ENCODE data around the gene GMDS.

GRCh38 chr6:1719922-1720321, 525.5 kb downstream of the GMDS start:
- TF ChIP-seq POLR2A (IDR thresholded peaks at IDR 0.05) = no peak
- TF ChIP-seq, protein P1, sequence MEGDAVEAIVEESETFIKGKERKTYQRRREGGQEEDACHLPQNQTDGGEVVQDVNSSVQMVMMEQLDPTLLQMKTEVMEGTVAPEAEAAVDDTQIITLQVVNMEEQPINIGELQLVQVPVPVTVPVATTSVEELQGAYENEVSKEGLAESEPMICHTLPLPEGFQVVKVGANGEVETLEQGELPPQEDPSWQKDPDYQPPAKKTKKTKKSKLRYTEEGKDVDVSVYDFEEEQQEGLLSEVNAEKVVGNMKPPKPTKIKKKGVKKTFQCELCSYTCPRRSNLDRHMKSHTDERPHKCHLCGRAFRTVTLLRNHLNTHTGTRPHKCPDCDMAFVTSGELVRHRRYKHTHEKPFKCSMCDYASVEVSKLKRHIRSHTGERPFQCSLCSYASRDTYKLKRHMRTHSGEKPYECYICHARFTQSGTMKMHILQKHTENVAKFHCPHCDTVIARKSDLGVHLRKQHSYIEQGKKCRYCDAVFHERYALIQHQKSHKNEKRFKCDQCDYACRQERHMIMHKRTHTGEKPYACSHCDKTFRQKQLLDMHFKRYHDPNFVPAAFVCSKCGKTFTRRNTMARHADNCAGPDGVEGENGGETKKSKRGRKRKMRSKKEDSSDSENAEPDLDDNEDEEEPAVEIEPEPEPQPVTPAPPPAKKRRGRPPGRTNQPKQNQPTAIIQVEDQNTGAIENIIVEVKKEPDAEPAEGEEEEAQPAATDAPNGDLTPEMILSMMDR (IDR thresholded peaks at IDR 0.05) = no peak

Data from heart left ventricle (tissue), 13 donors.